SK-N-SH (cell line): ENCODE data around the gene KLK5. TPM values are rescaled to one million over a fixed set of nuclear protein-coding genes. Genes with fewer than 3 reads are reported as not detected.

Experiments
- CTCF ChIA-PET: fragments of 300-600, 350-600 bp; formaldehyde crosslinking; extraction: SDS; loops from one replicate; lab custom pipeline; 2021; lab: Yijun Ruan, JAX
- POLR2A ChIA-PET: fragments of 350-600 bp; sonication (Branson Sonifier 250); formaldehyde crosslinking; extraction: SDS; loops from one replicate; lab custom pipeline; 2020; ENCODE audit warnings: antibody characterized with exemption, inconsistent platforms; lab: Yijun Ruan, JAX
- DNase-seq: peaks from one replicate; pipeline ENCODE4 v3.0.0; 2012
- H2AFZ ChIP-seq: fragments of 200-600 bp; sonication (generic); 2 replicates; pipeline ENCODE4 v1.8.1; 2016; ENCODE audit warnings: antibody characterized with exemption, mild to moderate bottlenecking, low read depth
- H3F3A ChIP-seq: fragments of 200-600 bp; sonication (generic); replicated peaks from 2 replicates; pipeline ENCODE3; 2016; ENCODE audit warnings: antibody characterized with exemption, mild to moderate bottlenecking; ENCODE audit not compliant: insufficient read depth
- H3K27ac ChIP-seq, 2 experiments: fragments of 200-500 bp in 1 of 2; fragments of 200-600 bp in 1 of 2; sonication (Bioruptor generic) in 1 of 2; sonication (generic), shearing (Covaris generic) in 1 of 2; 2 replicates each; pipeline versions ENCODE4 v1.5.1 to v1.6.1; 2014 to 2016; ENCODE audit warnings: low read depth in 2 of 2, inconsistent platforms in 1 of 2, low read length in 1 of 2, mild to moderate bottlenecking in 1 of 2, mixed read lengths in 1 of 2
- H3K27me3 ChIP-seq: fragments of 200-600 bp; sonication (generic), shearing (Covaris generic); 2 replicates; pipeline ENCODE4 v1.6.1; 2016; ENCODE audit warnings: mixed run types; ENCODE audit not compliant: insufficient read depth
- H3K36me3 ChIP-seq, 2 experiments: fragments of 200-500 bp in 1 of 2; fragments of 200-600 bp in 1 of 2; sonication (Bioruptor generic) in 1 of 2; sonication (generic) in 1 of 2; replicated peaks in 1 of 2; 2 replicates each; pipeline versions ENCODE3 to v1.5.1; 2014 to 2016; ENCODE audit warnings: low read length in 1 of 2, mild to moderate bottlenecking in 1 of 2; ENCODE audit not compliant: insufficient read depth in 2 of 2, control insufficient read depth in 1 of 2
- H3K4me1 ChIP-seq, 2 experiments: fragments of 200-500 bp in 1 of 2; fragments of 200-600 bp in 1 of 2; sonication (Bioruptor generic) in 1 of 2; sonication (generic), shearing (Covaris generic) in 1 of 2; 2 replicates each; pipeline versions ENCODE4 v1.5.1 to v1.6.1; 2014 to 2016; ENCODE audit warnings: low read depth in 1 of 2, low read length in 1 of 2, mixed run types in 1 of 2; ENCODE audit not compliant: insufficient read depth in 2 of 2, control insufficient read depth in 1 of 2
- H3K4me2 ChIP-seq: fragments of 200-600 bp; sonication (generic), shearing (Covaris generic); 2 replicates; pipeline ENCODE4 v1.6.1; 2017; ENCODE audit warnings: mixed run types
- H3K4me3 ChIP-seq, 2 experiments: fragments of 200-500 bp in 1 of 2; fragments of 200-600 bp in 1 of 2; sonication (Bioruptor generic) in 1 of 2; sonication (generic), shearing (Covaris generic) in 1 of 2; 2 replicates each; pipeline versions ENCODE4 v1.5.1 to v1.8.1; 2014 to 2016; ENCODE audit warnings: low read depth in 2 of 2, inconsistent platforms in 1 of 2, low read length in 1 of 2, mild to moderate bottlenecking in 1 of 2, mixed read lengths in 1 of 2, moderate library complexity in 1 of 2
- H3K79me2 ChIP-seq: fragments of 200-600 bp; sonication (generic); 2 replicates; pipeline ENCODE4 v1.8.1; 2017; ENCODE audit warnings: mild to moderate bottlenecking; ENCODE audit not compliant: insufficient read depth
- H3K9ac ChIP-seq: fragments of 200-600 bp; sonication (generic); 2 replicates; pipeline ENCODE4 v1.6.1; 2017; ENCODE audit warnings: mixed run types
- H3K9me2 ChIP-seq: fragments of 200-600 bp; sonication (generic); 2 replicates; pipeline ENCODE4 v1.6.1; 2017; ENCODE audit warnings: mixed run types
- H3K9me3 ChIP-seq: fragments of 200-600 bp; sonication (generic); 2 replicates; pipeline ENCODE4 v1.6.1; 2017; ENCODE audit warnings: mixed run types, mild to moderate bottlenecking, moderate library complexity
- H4K20me1 ChIP-seq: fragments of 200-600 bp; sonication (generic); 2 replicates; pipeline ENCODE4 v1.6.1; 2017; ENCODE audit warnings: mild to moderate bottlenecking, mixed run types; ENCODE audit not compliant: insufficient read depth
- ELF1 ChIP-seq: IDR thresholded peaks from 2 replicates; pipeline ENCODE4 v1.4.0; 2012
- EZH2phosphoT487 ChIP-seq: fragments of 200-600 bp; sonication (generic); IDR thresholded peaks from 2 replicates; pipeline ENCODE4 v1.6.1; 2017; ENCODE audit warnings: low read depth, mixed run types, mild to moderate bottlenecking, antibody characterized with exemption, moderate library complexity, borderline replicate concordance
- MEF2A ChIP-seq: IDR thresholded peaks from 2 replicates; pipeline ENCODE4 v1.4.0; 2012; ENCODE audit warnings: low read depth, borderline replicate concordance
- MXI1 ChIP-seq: IDR thresholded peaks from 2 replicates; pipeline ENCODE4 v1.6.1; 2012; ENCODE audit warnings: mild to moderate bottlenecking, low read depth, low read length, improper control_type of control experiment
- NRF1 ChIP-seq: IDR thresholded peaks from 2 replicates; pipeline ENCODE4 v1.6.1; 2012; ENCODE audit warnings: low read depth, mild to moderate bottlenecking, low read length
- POLR2AphosphoS5 ChIP-seq: IDR thresholded peaks from 2 replicates; pipeline ENCODE4 v1.6.1; 2012; ENCODE audit warnings: low read depth, low read length
- RCOR1 ChIP-seq: fragments of 150-350 bp; IDR thresholded peaks from 2 replicates; pipeline ENCODE4 v1.6.1; 2017; ENCODE audit warnings: antibody characterized with exemption, low read length
- SMC3 ChIP-seq: IDR thresholded peaks from 2 replicates; pipeline ENCODE4 v1.6.1; 2012; ENCODE audit warnings: low read depth, low read length, improper control_type of control experiment
- TCF12 ChIP-seq: IDR thresholded peaks from 2 replicates; pipeline ENCODE4 v1.4.0; 2012
- YY1 ChIP-seq: IDR thresholded peaks from 2 replicates; pipeline ENCODE4 v1.4.0; 2012; ENCODE audit warnings: low read depth, mild to moderate bottlenecking
- WGBS: methylation state at CpG from one replicate; pipeline ENCODE4 v1.1.6; 2017; ENCODE audit warnings: low lambda C conversion rate; 5-methylcytosine and 5-hydroxymethylcytosine counted together
- polyA plus RNA-seq, 3 experiments: library from polyadenylated mRNA; depleted of rRNA; stranded (reverse); fragments of >200 nt; gene quantifications; 2 replicates each; pipeline ENCODE4 v1.2.3, GENCODE V29; 2012
- TF ChIP-seq, protein P1 (sequence below): fragments of 200-600 bp; sonication (generic); IDR thresholded peaks from 2 replicates; pipeline ENCODE4 v1.6.1; 2017; ENCODE audit warnings: antibody characterized with exemption, mild to moderate bottlenecking, moderate library complexity
- TF ChIP-seq, protein P2 (sequence below): IDR thresholded peaks from 2 replicates; pipeline ENCODE4 v1.4.0; 2012; ENCODE audit warnings: low read depth, borderline replicate concordance
- TF ChIP-seq, protein P3 (sequence below): IDR thresholded peaks from 2 replicates; pipeline ENCODE4 v1.6.1; 2012; ENCODE audit warnings: mild to moderate bottlenecking, low read depth, low read length, moderate library complexity
- TF ChIP-seq, protein P4 (sequence below): IDR thresholded peaks from 2 replicates; pipeline ENCODE4 v1.4.0; 2012; ENCODE audit warnings: low read depth, borderline replicate concordance
- TF ChIP-seq, protein P5 (sequence below): fragments of 150-350 bp; IDR thresholded peaks from 2 replicates; pipeline ENCODE4 v1.6.1; 2016; ENCODE audit warnings: mild to moderate bottlenecking, low read depth, low read length
- TF ChIP-seq, protein P6 (sequence below): fragments of 150-350 bp; IDR thresholded peaks from 2 replicates; pipeline ENCODE4 v1.6.1; 2017; ENCODE audit warnings: antibody characterized with exemption, low read length, low read depth, borderline replicate concordance

The KLK5 gene
- polyA plus RNA-seq, 1 of the 3 experiments (the other 2 are of a cell fraction): not detected

DNA sequence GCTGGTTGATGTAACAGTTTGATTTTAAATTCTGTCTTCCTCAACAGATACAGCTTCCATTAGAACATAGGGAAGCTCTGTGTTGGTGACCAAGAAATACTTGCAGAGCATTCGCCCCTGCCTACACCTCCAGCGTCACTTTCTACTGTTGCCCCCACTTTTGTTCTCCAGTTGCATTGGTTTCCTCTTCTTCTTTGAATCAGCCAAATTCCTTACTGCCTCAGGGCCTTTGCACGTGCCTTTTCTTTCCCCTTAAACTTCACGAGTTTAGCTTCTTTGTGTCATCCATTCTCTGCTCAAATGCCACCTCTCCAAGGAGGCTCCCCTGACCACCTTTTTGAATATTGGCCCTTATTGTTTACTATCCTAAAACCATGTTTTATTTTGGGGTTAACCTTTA lies 5.7 kb downstream of the KLK5 start:
- no peak for TF ChIP-seq NRF1
- TF ChIP-seq ELF1: no peak
- TF ChIP-seq, protein P1, sequence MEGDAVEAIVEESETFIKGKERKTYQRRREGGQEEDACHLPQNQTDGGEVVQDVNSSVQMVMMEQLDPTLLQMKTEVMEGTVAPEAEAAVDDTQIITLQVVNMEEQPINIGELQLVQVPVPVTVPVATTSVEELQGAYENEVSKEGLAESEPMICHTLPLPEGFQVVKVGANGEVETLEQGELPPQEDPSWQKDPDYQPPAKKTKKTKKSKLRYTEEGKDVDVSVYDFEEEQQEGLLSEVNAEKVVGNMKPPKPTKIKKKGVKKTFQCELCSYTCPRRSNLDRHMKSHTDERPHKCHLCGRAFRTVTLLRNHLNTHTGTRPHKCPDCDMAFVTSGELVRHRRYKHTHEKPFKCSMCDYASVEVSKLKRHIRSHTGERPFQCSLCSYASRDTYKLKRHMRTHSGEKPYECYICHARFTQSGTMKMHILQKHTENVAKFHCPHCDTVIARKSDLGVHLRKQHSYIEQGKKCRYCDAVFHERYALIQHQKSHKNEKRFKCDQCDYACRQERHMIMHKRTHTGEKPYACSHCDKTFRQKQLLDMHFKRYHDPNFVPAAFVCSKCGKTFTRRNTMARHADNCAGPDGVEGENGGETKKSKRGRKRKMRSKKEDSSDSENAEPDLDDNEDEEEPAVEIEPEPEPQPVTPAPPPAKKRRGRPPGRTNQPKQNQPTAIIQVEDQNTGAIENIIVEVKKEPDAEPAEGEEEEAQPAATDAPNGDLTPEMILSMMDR: no peak
- TF ChIP-seq, protein P2, sequence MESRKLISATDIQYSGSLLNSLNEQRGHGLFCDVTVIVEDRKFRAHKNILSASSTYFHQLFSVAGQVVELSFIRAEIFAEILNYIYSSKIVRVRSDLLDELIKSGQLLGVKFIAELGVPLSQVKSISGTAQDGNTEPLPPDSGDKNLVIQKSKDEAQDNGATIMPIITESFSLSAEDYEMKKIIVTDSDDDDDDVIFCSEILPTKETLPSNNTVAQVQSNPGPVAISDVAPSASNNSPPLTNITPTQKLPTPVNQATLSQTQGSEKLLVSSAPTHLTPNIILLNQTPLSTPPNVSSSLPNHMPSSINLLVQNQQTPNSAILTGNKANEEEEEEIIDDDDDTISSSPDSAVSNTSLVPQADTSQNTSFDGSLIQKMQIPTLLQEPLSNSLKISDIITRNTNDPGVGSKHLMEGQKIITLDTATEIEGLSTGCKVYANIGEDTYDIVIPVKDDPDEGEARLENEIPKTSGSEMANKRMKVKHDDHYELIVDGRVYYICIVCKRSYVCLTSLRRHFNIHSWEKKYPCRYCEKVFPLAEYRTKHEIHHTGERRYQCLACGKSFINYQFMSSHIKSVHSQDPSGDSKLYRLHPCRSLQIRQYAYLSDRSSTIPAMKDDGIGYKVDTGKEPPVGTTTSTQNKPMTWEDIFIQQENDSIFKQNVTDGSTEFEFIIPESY: no peak
- no peak for TF ChIP-seq TCF12
- TF ChIP-seq, protein P3, sequence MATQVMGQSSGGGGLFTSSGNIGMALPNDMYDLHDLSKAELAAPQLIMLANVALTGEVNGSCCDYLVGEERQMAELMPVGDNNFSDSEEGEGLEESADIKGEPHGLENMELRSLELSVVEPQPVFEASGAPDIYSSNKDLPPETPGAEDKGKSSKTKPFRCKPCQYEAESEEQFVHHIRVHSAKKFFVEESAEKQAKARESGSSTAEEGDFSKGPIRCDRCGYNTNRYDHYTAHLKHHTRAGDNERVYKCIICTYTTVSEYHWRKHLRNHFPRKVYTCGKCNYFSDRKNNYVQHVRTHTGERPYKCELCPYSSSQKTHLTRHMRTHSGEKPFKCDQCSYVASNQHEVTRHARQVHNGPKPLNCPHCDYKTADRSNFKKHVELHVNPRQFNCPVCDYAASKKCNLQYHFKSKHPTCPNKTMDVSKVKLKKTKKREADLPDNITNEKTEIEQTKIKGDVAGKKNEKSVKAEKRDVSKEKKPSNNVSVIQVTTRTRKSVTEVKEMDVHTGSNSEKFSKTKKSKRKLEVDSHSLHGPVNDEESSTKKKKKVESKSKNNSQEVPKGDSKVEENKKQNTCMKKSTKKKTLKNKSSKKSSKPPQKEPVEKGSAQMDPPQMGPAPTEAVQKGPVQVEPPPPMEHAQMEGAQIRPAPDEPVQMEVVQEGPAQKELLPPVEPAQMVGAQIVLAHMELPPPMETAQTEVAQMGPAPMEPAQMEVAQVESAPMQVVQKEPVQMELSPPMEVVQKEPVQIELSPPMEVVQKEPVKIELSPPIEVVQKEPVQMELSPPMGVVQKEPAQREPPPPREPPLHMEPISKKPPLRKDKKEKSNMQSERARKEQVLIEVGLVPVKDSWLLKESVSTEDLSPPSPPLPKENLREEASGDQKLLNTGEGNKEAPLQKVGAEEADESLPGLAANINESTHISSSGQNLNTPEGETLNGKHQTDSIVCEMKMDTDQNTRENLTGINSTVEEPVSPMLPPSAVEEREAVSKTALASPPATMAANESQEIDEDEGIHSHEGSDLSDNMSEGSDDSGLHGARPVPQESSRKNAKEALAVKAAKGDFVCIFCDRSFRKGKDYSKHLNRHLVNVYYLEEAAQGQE: no peak
- no peak for TF ChIP-seq SMC3
- no peak for TF ChIP-seq POLR2AphosphoS5
- TF ChIP-seq MEF2A: no peak
- no peak for TF ChIP-seq YY1
- TF ChIP-seq MXI1: no peak
- TF ChIP-seq, protein P4, sequence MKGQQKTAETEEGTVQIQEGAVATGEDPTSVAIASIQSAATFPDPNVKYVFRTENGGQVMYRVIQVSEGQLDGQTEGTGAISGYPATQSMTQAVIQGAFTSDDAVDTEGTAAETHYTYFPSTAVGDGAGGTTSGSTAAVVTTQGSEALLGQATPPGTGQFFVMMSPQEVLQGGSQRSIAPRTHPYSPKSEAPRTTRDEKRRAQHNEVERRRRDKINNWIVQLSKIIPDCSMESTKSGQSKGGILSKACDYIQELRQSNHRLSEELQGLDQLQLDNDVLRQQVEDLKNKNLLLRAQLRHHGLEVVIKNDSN: no peak
- no peak for TF ChIP-seq RCOR1
- TF ChIP-seq, protein P5, sequence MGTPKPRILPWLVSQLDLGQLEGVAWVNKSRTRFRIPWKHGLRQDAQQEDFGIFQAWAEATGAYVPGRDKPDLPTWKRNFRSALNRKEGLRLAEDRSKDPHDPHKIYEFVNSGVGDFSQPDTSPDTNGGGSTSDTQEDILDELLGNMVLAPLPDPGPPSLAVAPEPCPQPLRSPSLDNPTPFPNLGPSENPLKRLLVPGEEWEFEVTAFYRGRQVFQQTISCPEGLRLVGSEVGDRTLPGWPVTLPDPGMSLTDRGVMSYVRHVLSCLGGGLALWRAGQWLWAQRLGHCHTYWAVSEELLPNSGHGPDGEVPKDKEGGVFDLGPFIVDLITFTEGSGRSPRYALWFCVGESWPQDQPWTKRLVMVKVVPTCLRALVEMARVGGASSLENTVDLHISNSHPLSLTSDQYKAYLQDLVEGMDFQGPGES: no peak
- TF ChIP-seq, protein P6, sequence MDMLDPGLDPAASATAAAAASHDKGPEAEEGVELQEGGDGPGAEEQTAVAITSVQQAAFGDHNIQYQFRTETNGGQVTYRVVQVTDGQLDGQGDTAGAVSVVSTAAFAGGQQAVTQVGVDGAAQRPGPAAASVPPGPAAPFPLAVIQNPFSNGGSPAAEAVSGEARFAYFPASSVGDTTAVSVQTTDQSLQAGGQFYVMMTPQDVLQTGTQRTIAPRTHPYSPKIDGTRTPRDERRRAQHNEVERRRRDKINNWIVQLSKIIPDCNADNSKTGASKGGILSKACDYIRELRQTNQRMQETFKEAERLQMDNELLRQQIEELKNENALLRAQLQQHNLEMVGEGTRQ: no peak
- TF ChIP-seq EZH2phosphoT487: no peak
- Histone ChIP-seq H3K27ac (no peak overlapping the region), H3K9me3 (no peaks in the 10 kb centered on the region), H3K4me1 (no peaks in the 10 kb centered on the region), H3K4me3 (no peak overlapping the region), H2AFZ (no peak overlapping the region), H4K20me1 (no peaks in the 10 kb centered on the region), H3K79me2 (no peaks in the 10 kb centered on the region), H3K9me2 (no peaks in the 10 kb centered on the region), H3K4me2 (no peak overlapping the region), H3K36me3 (no peaks in the 10 kb centered on the region), H3K27me3 (peaks cover 30% of the 10 kb centered on the region; the same call in 1 of the 2 replicates), H3F3A (no peaks in the 10 kb centered on the region), H3K9ac (no peak overlapping the region)
- ChIA-PET CTCF (interaction anchor here (1.9 to 4.4 kb wide), 2 partner anchors 17 to 25 kb away, joined by 5 to 16 read pairs; no protein-coding TSS in a partner anchor), POLR2A (no interaction called here)
- no peak for DNase-seq
- WGBS: 8% methylated on average over 4 of the region's 4 CpGs
